ENCODE results near the gene TNFRSF6B.
"Not testable (repeated sequence)": the region's sequence is repeated elsewhere in the genome, so short reads cannot be mapped to it uniquely, and the experiment has no call there.

Gene TNFRSF6B

GRCh38 chr20:63714858-63715257 lies 18.4 kb downstream of the TNFRSF6B start:
- H3K4me3 ChIP-seq (ENCODE audit: low read depth, low read length), result no peak overlapping the region
- no peak for DNase-seq (ENCODE audit: low read depth)

GRCh38 chr20:63718996-63719395 lies 22.5 kb downstream of the TNFRSF6B start:
- TF ChIP-seq CTCF (conservative IDR thresholded peaks at IDR 0.05; ENCODE audit: low read depth, low read length), result no peak
- DNase-seq (ENCODE audit: low read depth), result no peak

More at GRCh38 chr20:63714858-63715257, 18.4 kb downstream of the TNFRSF6B start:
- no peak for TF ChIP-seq CTCF (conservative IDR thresholded peaks at IDR 0.05; ENCODE audit: low read depth, low read length)

GRCh38 chr20:63722967-63723622 lies 26.6 kb downstream of the TNFRSF6B start:
- not testable (repeated sequence) for DNase-seq (ENCODE audit: low read depth); H3K4me3 ChIP-seq (ENCODE audit: low read depth, low read length)

More at GRCh38 chr20:63718996-63719395, 22.5 kb downstream of the TNFRSF6B start:
- H3K4me3 ChIP-seq (ENCODE audit: low read depth, low read length), result no peak overlapping the region

- not testable (repeated sequence) for H3K4me3 ChIP-seq (ENCODE audit: low read depth, low read length); DNase-seq (ENCODE audit: low read depth)
These were observed 33.8 kb downstream of the TNFRSF6B start for GRCh38 chr20:63730189-63730733.

- DNase-seq (ENCODE audit: low read depth), result no peak
- no peak for TF ChIP-seq CTCF (conservative IDR thresholded peaks at IDR 0.05; ENCODE audit: low read depth, low read length)
- H3K4me3 ChIP-seq (ENCODE audit: low read depth, low read length), result no peak overlapping the region
These were observed 35.0 kb downstream of the TNFRSF6B start for GRCh38 chr20:63731410-63731809.

- TF ChIP-seq CTCF (conservative IDR thresholded peaks at IDR 0.05; ENCODE audit: low read depth, low read length), result no peak
- no peak overlapping the region for H3K4me3 ChIP-seq (ENCODE audit: low read depth, low read length)
- DNase-seq (ENCODE audit: low read depth), result no peak
These were observed 36.0 kb downstream of the TNFRSF6B start for GRCh38 chr20:63732118-63733095.

GRCh38 chr20:63733117-63733516 lies 36.7 kb downstream of the TNFRSF6B start:
- DNase-seq (ENCODE audit: low read depth), result no peak
- no peak for TF ChIP-seq CTCF (conservative IDR thresholded peaks at IDR 0.05; ENCODE audit: low read depth, low read length)
- H3K4me3 ChIP-seq (ENCODE audit: low read depth, low read length), result no peak overlapping the region

All from choroid plexus epithelial cell (primary cell).